Transverse colon (tissue), 4 donors: ENCODE data around the gene CPT1A. TPM values are rescaled to one million over a fixed set of nuclear protein-coding genes. Genes with fewer than 3 reads are reported as not detected.

Source experiments
- DNase-seq: peaks from one replicate; pipeline ENCODE4 v3.0.0-alpha.2; 2019
- H3K27ac ChIP-seq, 4 donors: fragments of 200-600 bp; sonication (generic); 2 replicates each; pipeline ENCODE4 v1.5.1; 2016 to 2018; ENCODE audit warnings: inconsistent platforms in 4 of 4
- H3K27me3 ChIP-seq: fragments of 200-600 bp; sonication (generic); 2 replicates; pipeline ENCODE4 v1.5.1; 2017; ENCODE audit warnings: inconsistent platforms
- H3K36me3 ChIP-seq, 4 donors: fragments of 200-600 bp; sonication (generic); 2 replicates each; pipeline ENCODE4 v1.5.1; 2017 to 2019; ENCODE audit warnings: inconsistent platforms in 4 of 4
- H3K4me1 ChIP-seq, 4 donors: fragments of 200-600 bp; sonication (generic); 2 replicates each; pipeline ENCODE4 v1.5.1; 2017 to 2020; ENCODE audit warnings: inconsistent platforms in 4 of 4
- H3K4me3 ChIP-seq, 4 donors: fragments of 200-600 bp; sonication (generic); 1 replicate in 1 of 4; 2 replicates in 3 of 4; pipeline versions ENCODE4 v1.5.1 to v1.6.1; 2017 to 2019; ENCODE audit warnings: inconsistent platforms in 4 of 4
- H3K9me3 ChIP-seq, 2 donors: fragments of 200-600 bp; sonication (generic); 2 replicates each; pipeline ENCODE4 v1.5.1; 2017 to 2019; ENCODE audit warnings: inconsistent platforms in 2 of 2
- CTCF ChIP-seq, 5 experiments: fragments of 200-600 bp in 3 of 5; fragments of 450-650 bp in 2 of 5; sonication (generic) in 3 of 5; IDR thresholded peaks; 1 replicate in 2 of 5; 2 replicates in 3 of 5; pipeline ENCODE4 v1.5.1; 2016 to 2017; ENCODE audit warnings: antibody characterized with exemption in 5 of 5, inconsistent platforms in 3 of 5, mild to moderate bottlenecking in 2 of 5, moderate library complexity in 1 of 5
- EP300 ChIP-seq: sonication (generic); formaldehyde crosslinking; IDR thresholded peaks from one replicate; pipeline ENCODE4 v1.6.1; 2017; ENCODE audit warnings: antibody characterized with exemption, low read depth
- POLR2A ChIP-seq: fragments of 450-650 bp; IDR thresholded peaks from one replicate; pipeline ENCODE4 v1.6.1; 2016; ENCODE audit warnings: antibody characterized with exemption, mild to moderate bottlenecking, moderate library complexity
- POLR2AphosphoS5 ChIP-seq, 3 donors: sonication (generic); formaldehyde crosslinking; IDR thresholded peaks; one replicate each; pipeline ENCODE4 v1.6.1; 2016; ENCODE audit warnings: antibody characterized with exemption in 3 of 3
- WGBS, 2 donors: methylation state at CpG; one replicate each; pipeline ENCODE4 v1.1.5; 2018; ENCODE audit warnings: low coverage in 1 of 2; 5-methylcytosine and 5-hydroxymethylcytosine counted together
- in situ Hi-C, 4 donors: fragments of 200-750 bp; cut with MboI; loops; one replicate each; pipeline versions ENCODE4 v1.15.0 to v1.15.1; 2017; ENCODE audit warnings: low sequenced_read_pairs in 3 of 4, low pct_ligation_motif_present in 1 of 4, low pct_unique_long_range_greater_than_20kb in 1 of 4
- intact Hi-C: fragments of 100-400 bp; cut with DNase I; formaldehyde crosslinking; loops from one replicate; pipeline ENCODE4 v1.15.1; 2023; ENCODE audit warnings: low total_unique reads
- total RNA-seq, 4 donors: library from RNA; depleted of rRNA; stranded (reverse); fragments of >200 nt; gene quantifications; one replicate each; pipeline ENCODE4 v1.1.0, GENCODE V29; 2016

The CPT1A gene
- total RNA-seq, 4 donors from 2014 or later = 98.9 to 263 (median 177) TPM

DNA sequence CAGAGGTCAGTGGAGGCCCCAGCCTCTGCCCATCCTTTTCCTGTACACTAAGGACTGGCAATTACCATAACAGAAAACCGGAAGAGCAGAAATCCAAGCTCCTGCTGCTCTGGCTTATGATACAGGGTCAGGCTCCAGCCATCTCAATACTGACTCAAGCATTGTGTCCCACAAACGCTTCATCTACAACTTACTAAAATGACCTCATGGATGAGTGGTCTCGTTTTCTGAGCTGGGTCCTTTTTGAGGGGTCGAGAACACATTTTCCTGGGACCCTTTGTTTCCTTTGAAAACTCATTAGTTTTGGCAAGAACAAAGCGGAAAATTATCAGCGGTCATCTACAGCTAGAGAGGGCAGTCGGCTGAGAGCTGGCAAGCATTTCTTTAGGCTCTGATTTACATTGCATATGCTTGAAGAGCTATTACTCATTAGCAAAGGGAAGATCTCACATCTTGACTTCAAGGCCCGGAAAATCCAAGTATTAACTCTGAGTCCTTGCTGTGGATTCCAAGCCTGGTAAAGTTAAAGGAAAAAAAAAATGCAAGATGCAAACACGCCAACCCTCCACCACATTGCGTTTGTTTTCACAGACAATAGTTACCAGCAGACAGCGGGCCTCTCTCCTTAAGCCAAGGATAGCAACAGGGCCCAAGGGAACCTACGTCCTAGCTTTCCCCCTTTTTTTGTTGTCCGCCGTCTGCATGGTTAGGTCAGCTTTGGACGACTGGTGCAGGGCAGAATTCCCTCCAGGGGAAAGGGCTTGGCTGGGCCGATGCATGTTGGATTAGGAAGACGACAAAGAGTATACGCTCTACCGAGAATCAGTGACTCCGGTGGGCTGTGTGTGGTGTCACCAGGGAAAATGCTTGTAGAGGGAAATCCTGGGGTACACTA lies 92.2 kb downstream of the CPT1A start:
- Histone ChIP-seq H3K27ac (peak overlapping the region in 1 of 4 donors; percentile 85), H3K4me3 (no peak overlapping the region), H3K27me3 (no peaks in the 10 kb centered on the region), H3K36me3 (no peaks in the 10 kb centered on the region), H3K9me3 (no peaks in the 10 kb centered on the region), H3K4me1 (peaks cover 5 to 15% (median 7%) of the 10 kb centered on the region in 4 donors)
- DNase-seq = no peak
- TF ChIP-seq EP300 = no peak
- no peak for TF ChIP-seq POLR2A
- no peak for TF ChIP-seq POLR2AphosphoS5 (IDR thresholded peaks at IDR 0.05)
- no peak for TF ChIP-seq CTCF (IDR thresholded peaks at IDR 0.05)
- WGBS, 2 donors = 90 to 92% methylated on average over 14 to 20 of the region's 20 CpGs
- in situ Hi-C loops (no loop called here), intact Hi-C loops (no loop called here)

DNA sequence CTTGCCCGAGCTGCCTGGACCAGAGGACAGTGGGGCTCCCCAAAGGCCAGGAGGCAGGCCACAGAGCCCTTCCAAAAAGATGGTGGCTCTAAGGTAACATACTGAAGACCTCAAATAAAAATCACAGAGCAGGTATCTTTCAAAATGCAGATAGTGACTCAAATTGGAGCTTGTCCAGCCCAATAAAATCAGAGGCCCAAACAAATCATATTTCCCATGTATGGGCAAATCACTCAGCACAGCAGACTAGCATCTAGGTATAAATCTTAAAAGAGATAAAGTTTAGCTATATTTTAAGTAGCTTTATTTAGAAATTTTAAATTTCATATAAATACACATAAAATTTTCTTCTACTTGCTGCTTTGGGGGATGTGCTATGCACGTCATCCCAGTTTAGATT lies 93.7 kb downstream of the CPT1A start:
- H3K27me3 ChIP-seq = no peaks in the 10 kb centered on the region
- peaks cover 5 to 15% (median 7%) of the 10 kb centered on the region in 4 donors for H3K4me1 ChIP-seq
- DNase-seq = no peak
- 65 to 81% methylated on average over 1 to 2 of the region's 2 CpGs for whole genome bisulfite sequencing, 2 donors
- no peaks in the 10 kb centered on the region for H3K9me3 ChIP-seq
- no peak for TF ChIP-seq CTCF (IDR thresholded peaks at IDR 0.05)
- no peak for TF ChIP-seq POLR2A
- TF ChIP-seq POLR2AphosphoS5 (IDR thresholded peaks at IDR 0.05) = no peak
- TF ChIP-seq EP300 = no peak
- in situ Hi-C loops (no loop called here), intact Hi-C loops (no loop called here)
- H3K4me3 ChIP-seq = no peak overlapping the region
- no peak overlapping the region for H3K27ac ChIP-seq
- no peaks in the 10 kb centered on the region for H3K36me3 ChIP-seq

DNA sequence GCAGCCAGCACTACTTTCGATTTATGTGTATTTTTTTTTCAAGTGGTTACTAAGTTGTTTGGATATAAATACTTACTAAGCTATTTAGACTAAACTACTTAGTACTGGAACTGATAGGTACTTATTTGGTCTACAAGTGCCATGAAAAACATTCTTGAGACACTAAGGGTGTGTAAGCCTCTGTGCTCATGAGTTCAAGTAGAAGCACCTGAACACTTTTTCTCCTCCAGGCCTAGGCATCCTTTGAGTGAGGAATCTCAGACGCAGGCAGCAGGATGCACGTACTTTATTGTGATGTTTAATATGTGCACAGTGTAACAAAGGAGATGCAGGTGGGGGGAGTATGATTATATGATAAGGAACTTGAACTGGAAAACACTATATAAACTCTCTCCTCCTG lies 98.2 kb downstream of the CPT1A start:
- Histone ChIP-seq H3K27me3 (no peaks in the 10 kb centered on the region), H3K36me3 (no peaks in the 10 kb centered on the region), H3K9me3 (no peaks in the 10 kb centered on the region), H3K4me1 (no peaks in the 10 kb centered on the region), H3K4me3 (no peak overlapping the region), H3K27ac (no peak overlapping the region)
- in situ Hi-C loops (no loop called here), intact Hi-C loops (no loop called here)
- TF ChIP-seq POLR2AphosphoS5 (IDR thresholded peaks at IDR 0.05) = no peak
- TF ChIP-seq POLR2A = no peak
- no peak for TF ChIP-seq EP300
- TF ChIP-seq CTCF (IDR thresholded peaks at IDR 0.05) = no peak
- 83 to 92% methylated on average over 1 to 3 of the region's 3 CpGs for WGBS, 2 donors
- no peak for DNase-seq

DNA sequence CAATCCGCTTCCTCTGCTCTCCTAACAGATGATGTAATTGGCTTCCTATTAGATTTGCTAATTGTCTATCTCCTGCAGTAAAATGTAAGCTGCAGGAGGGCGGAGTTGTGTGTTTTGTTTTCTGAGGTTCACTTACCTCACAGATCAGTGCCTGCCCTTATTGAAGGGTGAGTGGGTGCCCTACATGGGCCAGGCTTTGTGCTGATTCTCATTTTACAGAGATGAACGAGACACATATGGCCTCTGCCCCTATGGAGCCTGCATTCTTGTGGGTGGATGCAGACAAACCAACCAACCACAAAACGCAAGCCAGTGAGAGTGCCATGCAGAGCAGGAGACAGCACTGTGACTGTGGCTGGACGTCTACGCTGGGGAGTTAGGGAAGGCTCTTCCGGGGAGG lies 100.3 kb downstream of the CPT1A start:
- no peak overlapping the region for H3K27ac ChIP-seq
- H3K9me3 ChIP-seq = no peaks in the 10 kb centered on the region
- WGBS, 2 donors = 80 to 85% methylated on average over 1 to 7 of the region's 7 CpGs
- H3K4me1 ChIP-seq = no peaks in the 10 kb centered on the region
- no peak overlapping the region for H3K4me3 ChIP-seq
- no peaks in the 10 kb centered on the region for H3K27me3 ChIP-seq
- DNase-seq = no peak
- intact Hi-C loops (no loop called here), in situ Hi-C loops (no loop called here)
- H3K36me3 ChIP-seq = no peaks in the 10 kb centered on the region
- TF ChIP-seq CTCF (IDR thresholded peaks at IDR 0.05) = no peak
- no peak for TF ChIP-seq EP300
- TF ChIP-seq POLR2AphosphoS5 (IDR thresholded peaks at IDR 0.05) = no peak
- TF ChIP-seq POLR2A = no peak
